Fibroblast of skin of abdomen (primary cell): ENCODE results near the gene SHISAL1. TPM values are rescaled to one million over a fixed set of nuclear protein-coding genes. Genes with fewer than 3 reads are reported as not detected.

Source experiments
- DNase-seq: peaks from one replicate; pipeline ENCODE4 v3.0.0-alpha.2; 2013
- polyA plus RNA-seq, 2 experiments: library from polyadenylated mRNA; unstranded; fragments of 120-200 nt; gene quantifications; one replicate each; pipeline ENCODE4 v1.2.1, GENCODE V29; 2013; ENCODE audit not compliant: insufficient read length in 2 of 2

Gene SHISAL1
- polyA plus RNA-seq (2013, experiment 1 of 2; ENCODE audit: insufficient read length): 0.86 TPM
- polyA plus RNA-seq (2013, experiment 2 of 2; ENCODE audit: insufficient read length): 0.89 TPM

DNA sequence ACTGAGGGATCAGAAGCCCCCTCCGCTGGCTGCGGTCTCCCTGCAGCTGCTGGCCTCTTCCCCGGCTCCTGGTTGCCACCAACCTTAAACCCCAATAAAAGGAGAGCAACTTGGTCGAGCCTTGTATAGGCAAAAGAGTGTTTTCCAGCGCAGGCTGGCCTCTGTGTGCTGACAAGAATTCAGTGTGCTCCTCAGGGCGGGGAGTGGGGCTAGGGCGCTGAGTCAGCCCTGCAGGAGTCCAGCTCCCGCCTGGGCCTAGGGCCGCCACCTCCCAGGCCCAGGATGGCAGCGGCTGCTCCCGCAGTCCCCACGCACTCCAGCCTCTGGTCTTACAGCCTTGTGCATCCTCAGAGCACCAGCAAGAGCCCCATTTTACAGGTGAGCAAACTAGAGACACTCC lies at the start of gene SHISAL1:
Gene SHISAL1, minus strand, starts transcription at position 186 of the 400 bp plus-strand sequence. CDS start 12,006 bp downstream, outside the sequence.
- no peak for DNase-seq

- no peak for DNase-seq
Observed at GRCh38 chr22:44361391-44362126, 48.8 kb upstream of the SHISAL1 start.

GRCh38 chr22:44360668-44361381 lies 48.1 kb upstream of the SHISAL1 start:
- peak; percentile 73 for DNase-seq

DNA sequence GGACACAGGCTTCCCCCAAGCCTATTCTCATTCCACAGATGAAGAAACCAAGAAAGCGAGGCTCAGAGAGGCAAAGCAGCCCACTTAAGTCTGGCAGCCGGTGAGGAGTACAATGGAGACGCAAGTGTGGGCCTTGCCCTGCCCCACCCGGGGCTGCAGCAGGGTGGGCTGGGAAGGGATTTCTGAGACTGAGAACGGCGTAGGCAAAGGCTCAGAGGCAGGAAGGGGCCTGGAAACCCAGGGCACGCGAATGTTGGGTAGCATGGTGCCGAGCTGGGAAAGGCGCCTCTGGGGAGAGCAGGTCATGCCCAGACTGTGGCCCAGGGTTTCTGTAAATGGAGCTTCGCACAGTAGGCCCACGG lies 47.5 kb upstream of the SHISAL1 start:
- DNase-seq: no peak

GRCh38 chr22:44359496-44360110 lies 46.9 kb upstream of the SHISAL1 start:
- DNase-seq: no peak

GRCh38 chr22:44358709-44359440 lies 46.1 kb upstream of the SHISAL1 start:
- DNase-seq: no peak

DNA sequence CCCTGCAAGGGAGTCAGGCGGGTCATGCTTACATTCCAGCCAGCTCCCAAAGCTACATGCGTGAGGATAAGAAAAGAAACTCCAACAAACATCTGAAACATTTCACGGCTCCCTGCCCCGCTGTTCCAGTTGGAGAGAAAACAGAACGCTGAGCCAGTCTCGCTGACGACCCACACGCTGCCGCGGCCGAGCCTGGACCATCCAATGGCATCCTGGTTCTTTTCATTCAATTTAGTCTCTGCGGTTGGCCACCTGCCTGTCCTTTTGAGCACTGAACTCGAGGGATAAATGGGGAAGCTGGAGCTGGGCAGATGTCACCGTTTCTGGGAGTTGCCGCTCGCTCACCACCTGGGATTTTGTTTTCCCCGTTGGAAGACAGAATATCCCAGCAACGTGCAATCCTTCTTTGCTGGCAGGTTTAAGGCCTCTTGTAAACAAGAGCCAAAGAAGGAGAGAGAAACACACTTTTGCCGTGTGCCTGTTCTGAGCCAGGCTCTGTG lies 45.3 kb upstream of the SHISAL1 start:
- DNase-seq: peak; percentile 19

- DNase-seq: no peak
Observed at GRCh38 chr22:44357296-44357965, 44.7 kb upstream of the SHISAL1 start.

- DNase-seq: no peak
Observed at GRCh38 chr22:44355716-44356070, 42.9 kb upstream of the SHISAL1 start.

GRCh38 chr22:44354288-44354687 lies 41.5 kb upstream of the SHISAL1 start:
- no peak for DNase-seq

GRCh38 chr22:44353041-44353440 lies 40.3 kb upstream of the SHISAL1 start:
- no peak for DNase-seq

DNA sequence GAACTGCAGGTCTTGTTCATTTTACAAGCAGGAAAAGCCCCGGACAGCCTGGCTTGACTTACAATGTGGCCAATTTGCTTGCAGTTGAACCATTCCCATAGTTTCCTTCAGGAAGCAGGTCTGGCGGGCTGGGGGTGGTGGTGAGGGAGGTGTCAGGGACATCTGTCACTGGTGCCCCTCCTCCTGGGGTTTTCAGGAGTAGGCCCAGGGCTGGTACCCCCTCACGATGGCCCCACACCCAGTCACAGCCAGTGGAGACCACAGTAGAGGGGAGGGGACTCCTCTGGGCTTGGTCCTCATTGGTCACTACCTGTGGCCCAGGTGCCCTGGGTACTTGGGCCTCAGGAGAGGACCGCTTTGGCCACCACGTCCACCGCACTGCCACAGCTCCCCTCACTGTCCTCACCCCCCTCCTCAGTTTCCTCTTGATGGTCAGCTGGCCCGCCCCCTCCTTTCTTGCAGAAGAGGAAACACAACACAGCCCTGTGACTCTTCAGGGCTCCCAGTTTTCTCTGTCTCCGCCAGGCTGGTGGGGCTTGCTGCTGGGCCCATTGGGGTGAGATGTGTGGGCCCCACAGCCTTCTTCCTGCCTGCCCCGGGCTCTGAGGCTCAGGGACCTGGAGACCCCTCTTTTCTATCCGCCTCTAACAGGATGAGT lies 39.8 kb upstream of the SHISAL1 start:
- no peak for DNase-seq

GRCh38 chr22:44351685-44352377 lies 39.1 kb upstream of the SHISAL1 start:
- DNase-seq: peak; percentile 89

- DNase-seq: no peak
Observed at GRCh38 chr22:44351037-44351436, 38.3 kb upstream of the SHISAL1 start.

- DNase-seq: no peak
Observed at GRCh38 chr22:44349594-44349993, 36.8 kb upstream of the SHISAL1 start.

GRCh38 chr22:44348971-44349560 lies 36.3 kb upstream of the SHISAL1 start:
- DNase-seq: no peak

- DNase-seq: no peak
Observed at GRCh38 chr22:44347549-44347948, 34.8 kb upstream of the SHISAL1 start.

- no peak for DNase-seq
Observed at GRCh38 chr22:44347080-44347479, 34.3 kb upstream of the SHISAL1 start.

DNA sequence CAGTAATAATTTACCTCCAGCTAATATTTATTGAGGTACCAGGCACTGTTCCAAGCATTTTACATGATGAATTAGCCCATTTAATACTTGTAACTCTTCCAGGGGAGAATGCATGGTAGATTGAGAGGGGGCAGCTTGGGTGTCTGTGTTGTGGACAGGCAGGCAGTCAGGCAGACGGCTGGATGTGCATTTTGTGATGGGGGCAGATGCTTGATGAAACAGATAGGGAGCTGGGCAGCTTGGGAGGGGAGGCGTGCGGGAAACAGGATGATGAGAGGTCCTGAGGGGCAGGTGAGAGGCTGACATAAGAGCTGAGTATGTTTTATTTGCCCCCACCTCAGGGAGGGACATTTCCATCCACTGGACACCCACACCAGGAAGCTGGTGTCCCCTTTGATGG lies 33.1 kb upstream of the SHISAL1 start:
- DNase-seq: no peak

DNA sequence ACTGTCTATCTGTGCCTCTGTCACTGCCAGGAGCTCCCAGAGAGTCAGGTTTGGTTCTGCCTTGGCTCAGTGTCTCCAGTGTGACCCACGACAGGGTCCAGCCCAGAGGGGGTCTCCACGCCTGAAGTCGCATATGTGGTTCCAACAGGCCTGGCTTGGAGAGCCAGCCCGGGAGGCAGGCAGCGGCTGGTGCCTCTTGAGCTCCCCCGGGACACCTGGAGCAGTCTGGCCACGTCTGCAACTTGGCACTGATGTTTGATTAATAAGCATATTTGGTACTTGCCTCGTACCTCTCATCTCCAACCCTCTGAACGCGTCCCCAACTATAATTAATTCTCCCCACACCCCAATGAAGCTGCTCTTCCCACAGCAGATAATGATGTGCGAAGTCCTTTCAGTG lies 31.7 kb upstream of the SHISAL1 start:
- DNase-seq: no peak
